Mesothelial cell of epicardium (in vitro differentiated cells): ENCODE measurements around the gene UCHL1. TPM values are rescaled to one million over a fixed set of nuclear protein-coding genes. Genes with fewer than 3 reads are reported as not detected.
A peak's percentile ranks its signal among the peaks of the same experiment; 100 is the strongest.

Source experiments
- DNase-seq, 2 experiments: peaks; one replicate each; pipeline ENCODE4 v3.0.0; 2021; ENCODE audit warnings: low spot score in 2 of 2; ENCODE audit not compliant: unreplicated experiment in 2 of 2
- H3K27ac Mint-ChIP-seq: 2 replicates; pipeline ENCODE4 v1.8.0; 2021; ENCODE audit warnings: mixed read lengths
- H3K27me3 Mint-ChIP-seq: 2 replicates; pipeline ENCODE4 v1.8.0; 2021; ENCODE audit warnings: low read depth, mixed read lengths
- H3K36me3 Mint-ChIP-seq: 2 replicates; pipeline ENCODE4 v1.8.0; 2021; ENCODE audit warnings: mixed read lengths
- H3K4me1 Mint-ChIP-seq: 2 replicates; pipeline ENCODE4 v1.8.0; 2021; ENCODE audit warnings: mixed read lengths
- H3K4me3 Mint-ChIP-seq: 2 replicates; pipeline ENCODE4 v1.8.0; 2021; ENCODE audit warnings: mild to moderate bottlenecking, moderate library complexity, mixed read lengths
- H3K9me3 Mint-ChIP-seq: 2 replicates; pipeline ENCODE4 v1.8.0; 2021; ENCODE audit warnings: mixed read lengths
- CTCF ChIP-seq: fragments of 200-600 bp; sonication (generic); IDR thresholded peaks from one replicate; pipeline ENCODE4 v1.5.0; 2021; ENCODE audit warnings: antibody characterized with exemption; ENCODE audit not compliant: unreplicated experiment
- total RNA-seq: library from RNA; stranded (reverse); gene quantifications from 3 replicates; pipeline ENCODE4 v1.2.1, GENCODE V29; 2021

Gene UCHL1
- total RNA-seq, 1 donor from 2014 or later, result 163 TPM

DNA sequence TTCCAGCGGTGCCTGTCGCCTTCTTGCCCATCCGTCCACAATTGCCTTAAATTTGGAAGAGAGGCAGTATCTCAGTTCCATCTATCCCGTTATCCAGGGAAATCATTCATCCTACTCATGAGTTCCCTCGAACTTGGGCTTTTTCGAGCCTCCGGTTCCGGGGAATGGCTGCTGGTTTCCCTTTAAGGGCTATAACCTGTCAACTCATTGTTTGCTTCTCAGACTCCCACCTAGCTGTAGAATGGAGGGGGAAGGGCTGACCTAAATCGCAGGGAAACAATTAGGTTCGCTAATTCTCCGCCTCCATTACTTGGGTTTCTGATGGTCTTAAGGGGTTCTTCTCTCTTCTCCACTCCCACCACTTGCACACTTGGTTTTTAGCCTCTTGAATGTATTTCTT lies 1.2 kb downstream of the UCHL1 start:
- no peak for DNase-seq
- Mint-ChIP-seq H3K27me3 (peaks cover 11% of the 10 kb centered on the region), H3K27ac (peak overlapping the region; percentile 62), H3K4me1 (peaks cover 17% of the 10 kb centered on the region), H3K9me3 (peaks cover 3% of the 10 kb centered on the region), H3K36me3 (peaks cover 12% of the 10 kb centered on the region), H3K4me3 (peak overlapping the region; percentile 81)
- TF ChIP-seq CTCF, result no peak

GRCh38 chr4:41258783-41259182 lies 2.1 kb downstream of the UCHL1 start:
- H3K27ac Mint-ChIP-seq, result no peak overlapping the region
- peaks cover 9% of the 10 kb centered on the region for H3K27me3 Mint-ChIP-seq
- DNase-seq, result no peak
- no peak for TF ChIP-seq CTCF
- H3K9me3 Mint-ChIP-seq, result no peaks in the 10 kb centered on the region
- H3K4me3 Mint-ChIP-seq, result peak overlapping the region; percentile 81
- H3K36me3 Mint-ChIP-seq, result peaks cover 19% of the 10 kb centered on the region
- peaks cover 17% of the 10 kb centered on the region for H3K4me1 Mint-ChIP-seq

GRCh38 chr4:41260116-41260733 lies 3.5 kb downstream of the UCHL1 start:
- no peak for DNase-seq
- Mint-ChIP-seq H3K9me3 (no peaks in the 10 kb centered on the region), H3K36me3 (peaks cover 27% of the 10 kb centered on the region), H3K4me3 (no peak overlapping the region), H3K4me1 (peaks cover 17% of the 10 kb centered on the region), H3K27me3 (peaks cover 9% of the 10 kb centered on the region), H3K27ac (no peak overlapping the region)
- TF ChIP-seq CTCF, result no peak

DNA sequence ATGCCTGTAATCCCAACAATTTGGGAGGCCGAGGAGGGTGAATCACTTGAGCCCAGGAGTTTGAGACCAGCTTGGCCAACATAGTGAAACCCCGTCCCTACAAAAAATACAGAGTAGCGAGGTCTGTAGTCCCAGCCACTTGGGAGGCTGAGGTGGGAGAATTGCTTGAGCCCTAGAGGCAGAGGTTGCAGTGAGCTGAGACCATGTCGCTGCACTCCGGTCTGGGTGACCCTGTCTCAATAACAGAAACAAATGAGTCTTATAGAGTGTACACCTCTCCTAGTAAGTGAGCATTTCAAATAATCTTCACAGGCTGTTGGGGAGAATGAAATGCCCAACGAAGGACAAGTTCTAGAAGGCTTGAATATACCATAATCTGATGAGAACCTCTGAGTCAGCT lies 5.5 kb downstream of the UCHL1 start:
- DNase-seq, result no peak
- Mint-ChIP-seq H3K9me3 (no peaks in the 10 kb centered on the region), H3K36me3 (peaks cover 37% of the 10 kb centered on the region), H3K4me1 (peaks cover 13% of the 10 kb centered on the region), H3K4me3 (no peak overlapping the region), H3K27ac (no peak overlapping the region), H3K27me3 (peaks cover 2% of the 10 kb centered on the region)
- TF ChIP-seq CTCF, result no peak

- H3K27me3 Mint-ChIP-seq, result no peaks in the 10 kb centered on the region
- no peak overlapping the region for H3K27ac Mint-ChIP-seq
- peaks cover 43% of the 10 kb centered on the region for H3K36me3 Mint-ChIP-seq
- DNase-seq, result no peak
- no peak for TF ChIP-seq CTCF
- no peak overlapping the region for H3K4me3 Mint-ChIP-seq
- H3K4me1 Mint-ChIP-seq, result no peaks in the 10 kb centered on the region
- H3K9me3 Mint-ChIP-seq, result no peaks in the 10 kb centered on the region
Measured at GRCh38 chr4:41264212-41264611, 7.5 kb downstream of the UCHL1 start.

DNA sequence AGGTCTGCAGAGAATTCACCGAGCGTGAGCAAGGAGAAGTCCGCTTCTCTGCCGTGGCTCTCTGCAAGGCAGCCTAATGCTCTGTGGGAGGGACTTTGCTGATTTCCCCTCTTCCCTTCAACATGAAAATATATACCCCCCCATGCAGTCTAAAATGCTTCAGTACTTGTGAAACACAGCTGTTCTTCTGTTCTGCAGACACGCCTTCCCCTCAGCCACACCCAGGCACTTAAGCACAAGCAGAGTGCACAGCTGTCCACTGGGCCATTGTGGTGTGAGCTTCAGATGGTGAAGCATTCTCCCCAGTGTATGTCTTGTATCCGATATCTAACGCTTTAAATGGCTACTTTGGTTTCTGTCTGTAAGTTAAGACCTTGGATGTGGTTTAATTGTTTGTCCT lies 11.3 kb downstream of the UCHL1 start:
- Mint-ChIP-seq H3K27ac (no peak overlapping the region), H3K27me3 (no peaks in the 10 kb centered on the region), H3K4me1 (no peaks in the 10 kb centered on the region), H3K36me3 (peaks cover 31% of the 10 kb centered on the region), H3K9me3 (no peaks in the 10 kb centered on the region), H3K4me3 (no peak overlapping the region)
- DNase-seq, result no peak
- TF ChIP-seq CTCF, result no peak
